ENCODE results near the gene LYRM4. TPM values are rescaled to one million over a fixed set of nuclear protein-coding genes. Genes with fewer than 3 reads are reported as not detected.

Gene LYRM4
- total and polyA plus RNA-seq, 9 of the 15 experiments (the other 6 are each of a cell fraction or from before 2014, with no cell fraction given) = 24.2 to 69.4 (median 41.8) TPM

DNA sequence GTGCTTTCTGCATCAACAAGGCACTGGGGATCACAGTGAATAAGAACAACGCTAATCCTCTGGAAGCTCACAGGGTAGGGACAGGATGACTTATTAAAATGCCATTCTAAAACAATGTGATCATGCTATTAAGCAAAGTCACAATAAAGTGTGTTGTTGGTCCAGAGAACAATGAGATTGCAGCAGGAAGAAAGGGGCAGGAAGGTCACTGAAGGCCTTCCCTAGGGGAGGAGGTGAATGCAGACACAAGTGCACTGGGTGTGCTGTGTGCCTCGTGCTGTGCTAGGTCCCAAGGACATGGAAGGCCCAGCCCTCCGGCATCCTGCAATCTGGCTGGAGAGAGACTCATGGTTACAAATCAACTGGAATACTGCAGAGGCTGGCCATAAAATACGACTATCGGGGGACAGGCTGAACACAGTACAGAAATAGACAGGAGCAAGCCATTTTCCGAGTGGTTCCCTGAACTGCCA, 55.7 kb downstream of the LYRM4 start:
- Histone ChIP-seq H3K4me2 (ENCODE audit: insufficient read depth, low read length) (no peak overlapping the region), H3K27ac (ENCODE audit: extremely low read depth, low read depth, low read length) (no peak overlapping the region), H2AFZ (ENCODE audit: low read depth, low read length) (no peak overlapping the region), H3K9me3 (replicated peaks; ENCODE audit: control insufficient read depth, insufficient read depth, low read depth, low read length) (no peaks in the 10 kb centered on the region), H3K9ac (ENCODE audit: insufficient read depth in 1 of 2, low read depth in 2 of 2, low read length in 2 of 2) (no peak overlapping the region), H3K9me1 (ENCODE audit: control insufficient read depth, insufficient read depth, low read length) (no peaks in the 10 kb centered on the region), H3K79me2 (ENCODE audit: control insufficient read depth, insufficient read depth, low read length) (0 out of 3 replicates have a peak, but pooled peaks cover 6% of the 10 kb centered on the region), H3K4me3 (no peak overlapping the region), H4K20me1 (replicated peaks; ENCODE audit: control insufficient read depth, insufficient read depth, low read length) (peaks cover 6% of the 10 kb centered on the region; the same call in 1 of the 2 replicates), H3K27me3 (ENCODE audit: control insufficient read depth in 2 of 2, insufficient read depth in 2 of 2, low read length in 2 of 2) (no peaks in the 10 kb centered on the region), H3K36me3 (ENCODE audit: control insufficient read depth, insufficient read depth, low read length) (peaks cover 15% of the 10 kb centered on the region), H3K4me1 (replicated peaks in 1 of 2; ENCODE audit: control insufficient read depth in 2 of 2, insufficient read depth in 2 of 2, low read length in 2 of 2) (peaks cover 3 to 9% of the 10 kb centered on the region in 2 experiments; a peak in 4 of 5 replicates)
- ATAC-seq (no peak), DNase-seq (ENCODE audit: extremely low read depth in 1 of 4, low spot score in 3 of 4) (no peak), FAIRE-seq (no peak)
- 91% methylated on average over 6 of the region's 6 CpGs for WGBS (ENCODE audit: insufficient coverage, low coverage, missing lambda C conversion rate)
- POLR2A ChIA-PET = interaction anchor here (1.3 to 3.0 kb wide), 3 partner anchors 10 to 14 kb away, joined by 3 to 14 read pairs (median 4); no protein-coding TSS in a partner anchor
- CTCF ChIA-PET (ENCODE audit: low intra/inter-chr PET ratio) = no interaction called here
- in situ Hi-C loops (cut with MboI) (no loop called here), intact Hi-C loops (cut with micrococcal nuclease) (no loop called here)
- no TSS peak for BruUV-seq (replicated peaks)
- no peak for TF ChIP-seq ZBTB7A (IDR thresholded peaks at IDR 0.05; ENCODE audit: borderline replicate concordance, control insufficient read depth, low read depth, low read length)
- no peak for TF ChIP-seq TAF15 (IDR thresholded peaks at IDR 0.05; ENCODE audit: low read depth, low read length)
- TF ChIP-seq, protein P1, sequence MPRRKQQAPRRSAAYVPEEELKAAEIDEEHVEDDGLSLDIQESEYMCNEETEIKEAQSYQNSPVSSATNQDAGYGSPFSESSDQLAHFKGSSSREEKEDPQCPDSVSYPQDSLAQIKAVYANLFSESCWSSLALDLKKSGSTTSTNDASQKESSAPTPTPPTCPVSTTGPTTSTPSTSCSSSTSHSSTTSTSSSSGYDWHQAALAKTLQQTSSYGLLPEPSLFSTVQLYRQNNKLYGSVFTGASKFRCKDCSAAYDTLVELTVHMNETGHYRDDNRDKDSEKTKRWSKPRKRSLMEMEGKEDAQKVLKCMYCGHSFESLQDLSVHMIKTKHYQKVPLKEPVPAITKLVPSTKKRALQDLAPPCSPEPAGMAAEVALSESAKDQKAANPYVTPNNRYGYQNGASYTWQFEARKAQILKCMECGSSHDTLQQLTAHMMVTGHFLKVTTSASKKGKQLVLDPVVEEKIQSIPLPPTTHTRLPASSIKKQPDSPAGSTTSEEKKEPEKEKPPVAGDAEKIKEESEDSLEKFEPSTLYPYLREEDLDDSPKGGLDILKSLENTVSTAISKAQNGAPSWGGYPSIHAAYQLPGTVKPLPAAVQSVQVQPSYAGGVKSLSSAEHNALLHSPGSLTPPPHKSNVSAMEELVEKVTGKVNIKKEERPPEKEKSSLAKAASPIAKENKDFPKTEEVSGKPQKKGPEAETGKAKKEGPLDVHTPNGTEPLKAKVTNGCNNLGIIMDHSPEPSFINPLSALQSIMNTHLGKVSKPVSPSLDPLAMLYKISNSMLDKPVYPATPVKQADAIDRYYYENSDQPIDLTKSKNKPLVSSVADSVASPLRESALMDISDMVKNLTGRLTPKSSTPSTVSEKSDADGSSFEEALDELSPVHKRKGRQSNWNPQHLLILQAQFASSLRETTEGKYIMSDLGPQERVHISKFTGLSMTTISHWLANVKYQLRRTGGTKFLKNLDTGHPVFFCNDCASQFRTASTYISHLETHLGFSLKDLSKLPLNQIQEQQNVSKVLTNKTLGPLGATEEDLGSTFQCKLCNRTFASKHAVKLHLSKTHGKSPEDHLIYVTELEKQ (CRISPR knock-in tag; IDR thresholded peaks at IDR 0.05) = no peak
- TF ChIP-seq ERF (CRISPR knock-in tag; IDR thresholded peaks at IDR 0.05) = no peak
- TF ChIP-seq, protein P2, sequence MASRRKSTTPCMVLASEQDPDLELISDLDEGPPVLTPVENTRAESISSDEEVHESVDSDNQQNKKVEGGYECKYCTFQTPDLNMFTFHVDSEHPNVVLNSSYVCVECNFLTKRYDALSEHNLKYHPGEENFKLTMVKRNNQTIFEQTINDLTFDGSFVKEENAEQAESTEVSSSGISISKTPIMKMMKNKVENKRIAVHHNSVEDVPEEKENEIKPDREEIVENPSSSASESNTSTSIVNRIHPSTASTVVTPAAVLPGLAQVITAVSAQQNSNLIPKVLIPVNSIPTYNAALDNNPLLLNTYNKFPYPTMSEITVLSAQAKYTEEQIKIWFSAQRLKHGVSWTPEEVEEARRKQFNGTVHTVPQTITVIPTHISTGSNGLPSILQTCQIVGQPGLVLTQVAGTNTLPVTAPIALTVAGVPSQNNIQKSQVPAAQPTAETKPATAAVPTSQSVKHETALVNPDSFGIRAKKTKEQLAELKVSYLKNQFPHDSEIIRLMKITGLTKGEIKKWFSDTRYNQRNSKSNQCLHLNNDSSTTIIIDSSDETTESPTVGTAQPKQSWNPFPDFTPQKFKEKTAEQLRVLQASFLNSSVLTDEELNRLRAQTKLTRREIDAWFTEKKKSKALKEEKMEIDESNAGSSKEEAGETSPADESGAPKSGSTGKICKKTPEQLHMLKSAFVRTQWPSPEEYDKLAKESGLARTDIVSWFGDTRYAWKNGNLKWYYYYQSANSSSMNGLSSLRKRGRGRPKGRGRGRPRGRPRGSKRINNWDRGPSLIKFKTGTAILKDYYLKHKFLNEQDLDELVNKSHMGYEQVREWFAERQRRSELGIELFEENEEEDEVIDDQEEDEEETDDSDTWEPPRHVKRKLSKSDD (conservative IDR thresholded peaks at IDR 0.05; ENCODE audit: low read length) = no peak
- no peak for TF ChIP-seq JUN (IDR thresholded peaks at IDR 0.05; ENCODE audit: borderline replicate concordance, low read depth, low read length)
- TF ChIP-seq JUN (CRISPR knock-in tag; IDR thresholded peaks at IDR 0.05; ENCODE audit: borderline replicate concordance) = no peak
- TF ChIP-seq KAT8 (IDR thresholded peaks at IDR 0.05; ENCODE audit: low read depth) = no peak
- no peak for TF ChIP-seq ETV5 (CRISPR knock-in tag; IDR thresholded peaks at IDR 0.05; ENCODE audit: low read depth)
- TF ChIP-seq, protein P3, sequence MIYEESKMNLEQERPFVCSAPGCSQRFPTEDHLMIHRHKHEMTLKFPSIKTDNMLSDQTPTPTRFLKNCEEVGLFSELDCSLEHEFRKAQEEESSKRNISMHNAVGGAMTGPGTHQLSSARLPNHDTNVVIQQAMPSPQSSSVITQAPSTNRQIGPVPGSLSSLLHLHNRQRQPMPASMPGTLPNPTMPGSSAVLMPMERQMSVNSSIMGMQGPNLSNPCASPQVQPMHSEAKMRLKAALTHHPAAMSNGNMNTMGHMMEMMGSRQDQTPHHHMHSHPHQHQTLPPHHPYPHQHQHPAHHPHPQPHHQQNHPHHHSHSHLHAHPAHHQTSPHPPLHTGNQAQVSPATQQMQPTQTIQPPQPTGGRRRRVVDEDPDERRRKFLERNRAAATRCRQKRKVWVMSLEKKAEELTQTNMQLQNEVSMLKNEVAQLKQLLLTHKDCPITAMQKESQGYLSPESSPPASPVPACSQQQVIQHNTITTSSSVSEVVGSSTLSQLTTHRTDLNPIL (CRISPR knock-in tag; IDR thresholded peaks at IDR 0.05) = no peak
- TF ChIP-seq, protein P4, sequence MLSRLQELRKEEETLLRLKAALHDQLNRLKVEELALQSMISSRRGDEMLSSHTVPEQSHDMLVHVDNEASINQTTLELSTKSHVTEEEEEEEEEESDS (CRISPR knock-in tag; IDR thresholded peaks at IDR 0.05) = no peak
- no peak for TF ChIP-seq PPARD (CRISPR knock-in tag; IDR thresholded peaks at IDR 0.05)
- no peak for TF ChIP-seq ZNF277 (CRISPR knock-in tag; IDR thresholded peaks at IDR 0.05; ENCODE audit: borderline replicate concordance)

All from K562 (cell line).